ENCODE data around the gene DDX56. TPM values are rescaled to one million over a fixed set of nuclear protein-coding genes. Genes with fewer than 3 reads are reported as not detected.
"Not testable (repeated sequence)": the region's sequence is repeated elsewhere in the genome, so short reads cannot be mapped to it uniquely, and the experiment has no call there.

DDX56 gene
- total RNA-seq, 1 donor from 2014 or later, result 53.3 TPM

- DNase-seq (ENCODE audit: low spot score), result not testable (repeated sequence)
Observed at GRCh38 chr7:44562622-44562962, 11.1 kb downstream of the DDX56 start.

- DNase-seq (ENCODE audit: low spot score), result peak; percentile 70
Observed at GRCh38 chr7:44561962-44562621, 11.6 kb downstream of the DDX56 start.

- DNase-seq (ENCODE audit: low spot score), result no peak
Observed at GRCh38 chr7:44561481-44561880, 12.2 kb downstream of the DDX56 start.

- DNase-seq (ENCODE audit: low spot score), result no peak
Observed at GRCh38 chr7:44559485-44559884, 14.2 kb downstream of the DDX56 start.

GRCh38 chr7:44557485-44557884, 16.2 kb downstream of the DDX56 start:
- DNase-seq (ENCODE audit: low spot score), result no peak

- no peak for DNase-seq (ENCODE audit: low spot score)
Observed at GRCh38 chr7:44555350-44555749, 18.4 kb downstream of the DDX56 start.

GRCh38 chr7:44552473-44553005, 21.2 kb downstream of the DDX56 start:
- DNase-seq (ENCODE audit: low spot score), result not testable (repeated sequence)

- no peak for DNase-seq (ENCODE audit: low spot score)
Observed at GRCh38 chr7:44549457-44549856, 24.3 kb downstream of the DDX56 start.

GRCh38 chr7:44548893-44549292, 24.8 kb downstream of the DDX56 start:
- DNase-seq (ENCODE audit: low spot score), result no peak

GRCh38 chr7:44547536-44548231, 26.0 kb downstream of the DDX56 start:
- no peak for DNase-seq (ENCODE audit: low spot score)

GRCh38 chr7:44541876-44542610, 31.7 kb downstream of the DDX56 start:
- DNase-seq (ENCODE audit: low spot score), result no peak

- peak; percentile 78 for DNase-seq (ENCODE audit: low spot score)
Observed at GRCh38 chr7:44541028-44541869, 32.5 kb downstream of the DDX56 start, which contains the start of gene NPC1L1. TSS of gene NPC1L1 (minus strand) at chr7:44541330. CDS start at chr7:44541259, 71 bp downstream.

GRCh38 chr7:44540592-44541027, 33.1 kb downstream of the DDX56 start:
- DNase-seq (ENCODE audit: low spot score), result no peak

GRCh38 chr7:44539669-44540506, 33.8 kb downstream of the DDX56 start:
- DNase-seq (ENCODE audit: low spot score), result no peak

- DNase-seq (ENCODE audit: low spot score), result no peak
Observed at GRCh38 chr7:44538798-44539668, 34.7 kb downstream of the DDX56 start.

GRCh38 chr7:44538093-44538797, 35.5 kb downstream of the DDX56 start:
- DNase-seq (ENCODE audit: low spot score), result no peak

- DNase-seq (ENCODE audit: low spot score), result no peak
Observed at GRCh38 chr7:44537442-44537841, 36.3 kb downstream of the DDX56 start.

GRCh38 chr7:44536090-44536489, 37.6 kb downstream of the DDX56 start:
- DNase-seq (ENCODE audit: low spot score), result no peak
